SHP77 (cell line): Measurements from ENCODE around the gene TAF11L6.
"Not testable (repeated sequence)": the region's sequence is repeated elsewhere in the genome, so short reads cannot be mapped to it uniquely, and the experiment has no call there.

Experiments used
- DNase-seq, 2 experiments: peaks; one replicate each; lab custom pipeline; 2025; lab: John Stamatoyannopoulos, UW

The TAF11L6 gene

GRCh38 chr5:17528369-17528768, at the start of gene TAF11L6:
TAF11L6 (plus strand) TSS chr5:17528669.
- not testable (repeated sequence) for DNase-seq

- DNase-seq: no peak
These were observed 47.1 kb upstream of the TAF11L6 start for GRCh38 chr5:17481378-17481777.

- no peak for DNase-seq
These were observed 45.7 kb upstream of the TAF11L6 start for GRCh38 chr5:17482790-17483189.

- not testable (repeated sequence) for DNase-seq
These were observed 41.9 kb upstream of the TAF11L6 start for GRCh38 chr5:17486464-17487173.

GRCh38 chr5:17487174-17487512, 41.3 kb upstream of the TAF11L6 start:
- DNase-seq: no peak

GRCh38 chr5:17491257-17491656, 37.2 kb upstream of the TAF11L6 start:
- not testable (repeated sequence) for DNase-seq

GRCh38 chr5:17492770-17493169, 35.7 kb upstream of the TAF11L6 start:
- DNase-seq: no peak

- no peak for DNase-seq
These were observed 31.0 kb upstream of the TAF11L6 start for GRCh38 chr5:17497446-17497845.

- not testable (repeated sequence) for DNase-seq
These were observed 30.5 kb upstream of the TAF11L6 start, which contains the start of gene TAF11L2 for GRCh38 chr5:17497931-17498330. TAF11L2 (plus strand) TSS chr5:17498231.

GRCh38 chr5:17511775-17512325, 16.6 kb upstream of the TAF11L6 start:
- no peak for DNase-seq

- DNase-seq: not testable (repeated sequence)
These were observed 10.9 kb upstream of the TAF11L6 start for GRCh38 chr5:17517526-17517925.

GRCh38 chr5:17518067-17518466, 10.4 kb upstream of the TAF11L6 start, which contains the start of gene TAF11L3:
TAF11L3 (plus strand) TSS chr5:17518367.
- not testable (repeated sequence) for DNase-seq

GRCh38 chr5:17519508-17519907, 9.0 kb upstream of the TAF11L6 start:
- DNase-seq: not testable (repeated sequence)

- not testable (repeated sequence) for DNase-seq
These were observed 7.0 kb upstream of the TAF11L6 start, which contains the start of gene TAF11L4 for GRCh38 chr5:17521501-17521900. TAF11L4 (plus strand) TSS chr5:17521801.

GRCh38 chr5:17524935-17525334, 3.5 kb upstream of the TAF11L6 start, which contains the start of gene TAF11L5:
TAF11L5 (plus strand) TSS chr5:17525235.
- DNase-seq: not testable (repeated sequence)

- not testable (repeated sequence) for DNase-seq
These were observed 2.0 kb upstream of the TAF11L6 start for GRCh38 chr5:17526504-17526903.
